CD4-positive, alpha-beta memory T cell (primary cell): Measurements from ENCODE around the gene DHX32. TPM values are rescaled to one million over a fixed set of nuclear protein-coding genes. Genes with fewer than 3 reads are reported as not detected.

Experiments used
- CTCF ChIA-PET: fragments of 350-600 bp; sonication (Branson Sonifier 250); formaldehyde crosslinking; loops from one replicate; lab custom pipeline; 2021; ENCODE audit warnings: inconsistent platforms; ENCODE audit not compliant: partially characterized antibody; lab: Charles Lee
- POLR2A ChIA-PET: fragments of 350-600 bp; sonication (Branson Sonifier 250); formaldehyde crosslinking; loops from one replicate; lab custom pipeline; 2021; ENCODE audit not compliant: partially characterized antibody; lab: Charles Lee
- DNase-seq, 5 donors: peaks; one replicate each; pipeline versions ENCODE4 v3.0.0 to v3.0.0-alpha.2; 2020 to 2022; ENCODE audit warnings: mixed read lengths in 1 of 5
- H3K27ac ChIP-seq: one replicate; pipeline ENCODE4 v1.7.0; 2013; ENCODE audit warnings: low read depth, low read length
- H3K27me3 ChIP-seq: 2 replicates; pipeline ENCODE4 v1.7.0; 2013; ENCODE audit warnings: mild to moderate bottlenecking, low read length, moderate library complexity; ENCODE audit not compliant: insufficient read depth
- H3K36me3 ChIP-seq: 2 replicates; pipeline ENCODE4 v1.7.0; 2013; ENCODE audit warnings: mild to moderate bottlenecking, low read length, moderate library complexity; ENCODE audit not compliant: insufficient read depth
- H3K4me1 ChIP-seq: 2 replicates; pipeline ENCODE4 v1.7.0; 2013; ENCODE audit warnings: mild to moderate bottlenecking, low read length, moderate library complexity; ENCODE audit not compliant: insufficient read depth
- H3K4me3 ChIP-seq, 2 donors: one replicate each; pipeline ENCODE4 v1.7.0; 2013; ENCODE audit warnings: low read length in 2 of 2, mild to moderate bottlenecking in 1 of 2
- H3K9me3 ChIP-seq, 2 donors: one replicate each; pipeline ENCODE4 v1.7.0; 2013; ENCODE audit warnings: low read length in 2 of 2, control low read depth in 1 of 2; ENCODE audit not compliant: control insufficient read depth in 1 of 2
- H3K27ac Mint-ChIP-seq, 7 donors: one replicate each; pipeline ENCODE4 v1.8.0; 2020 to 2021; ENCODE audit warnings: mixed read lengths in 7 of 7, mild to moderate bottlenecking in 6 of 7, inconsistent platforms in 3 of 7, moderate library complexity in 3 of 7
- H3K27me3 Mint-ChIP-seq, 2 donors: one replicate each; pipeline ENCODE4 v1.8.0; 2020 to 2021; ENCODE audit warnings: mixed read lengths in 2 of 2
- H3K36me3 Mint-ChIP-seq, 2 donors: one replicate each; pipeline ENCODE4 v1.8.0; 2020 to 2021; ENCODE audit warnings: mixed read lengths in 2 of 2, inconsistent platforms in 1 of 2, mild to moderate bottlenecking in 1 of 2
- H3K4me1 Mint-ChIP-seq, 4 donors: one replicate each; pipeline ENCODE4 v1.8.0; 2020 to 2021; ENCODE audit warnings: mixed read lengths in 4 of 4, mild to moderate bottlenecking in 1 of 4
- H3K4me3 Mint-ChIP-seq, 8 donors: one replicate each; pipeline ENCODE4 v1.8.0; 2020 to 2021; ENCODE audit warnings: mixed read lengths in 8 of 8, mild to moderate bottlenecking in 7 of 8, moderate library complexity in 6 of 8, inconsistent platforms in 3 of 8
- H3K9me3 Mint-ChIP-seq, 8 donors: one replicate each; pipeline ENCODE4 v1.8.0; 2020 to 2021; ENCODE audit warnings: mixed read lengths in 8 of 8, mild to moderate bottlenecking in 5 of 8, inconsistent platforms in 3 of 8, moderate library complexity in 1 of 8
- intact Hi-C: fragments of 100-400 bp; cut with micrococcal nuclease; formaldehyde crosslinking; loops from one replicate; pipeline ENCODE4 v1.15.1; 2023
- polyA plus RNA-seq, 2 donors: library from polyadenylated mRNA; unstranded; fragments of 300-500 nt; fragmentation: Illumina TruSeq; gene quantifications; one replicate each; pipeline ENCODE4 v1.2.3, GENCODE V29; 2021
- total RNA-seq, 2 experiments: library from RNA; stranded (reverse); gene quantifications; one replicate each; pipeline ENCODE4 v1.2.3, GENCODE V29; 2021

DHX32 gene
- total and polyA plus RNA-seq, 4 experiments from 2014 or later: 7.1 to 13.3 (median 8.9) TPM

DNA sequence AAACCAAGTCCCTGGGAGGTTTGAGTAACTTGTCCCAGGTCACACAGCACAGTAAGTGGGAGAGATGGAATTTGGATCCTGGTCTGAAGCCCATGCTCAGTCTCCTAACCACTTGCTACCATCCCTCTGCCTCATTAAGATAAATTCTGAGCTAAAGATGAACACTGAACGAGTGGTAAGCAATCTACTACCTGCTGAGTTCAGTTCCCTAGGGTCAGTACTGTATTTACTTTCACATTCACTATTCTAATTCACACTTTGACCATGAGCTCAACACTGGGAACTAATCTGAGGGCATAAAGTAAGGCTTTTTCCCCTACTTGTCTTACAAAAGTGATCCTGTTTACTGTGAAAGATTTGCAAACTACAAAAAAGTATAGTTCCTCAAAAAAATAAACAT is 60.4 kb downstream of the DHX32 start:
- Mint-ChIP-seq H3K36me3 (peaks cover 0 to 9% of the 10 kb centered on the region in 2 donors), H3K27me3 (no peaks in the 10 kb centered on the region), H3K27ac (peak overlapping the region in 1 of 7 donors; percentile 8), H3K9me3 (peaks cover 0 to 3% (median 0%) of the 10 kb centered on the region in 8 donors), H3K4me3 (peak overlapping the region in 4 of 8 donors; percentile 7 to 88 (median 77)), H3K4me1 (peaks cover 15 to 25% (median 17%) of the 10 kb centered on the region in 4 donors)
- Histone ChIP-seq H3K4me3 (no peak overlapping the region), H3K9me3 (no peaks in the 10 kb centered on the region), H3K27ac (no peak overlapping the region), H3K4me1 (peaks cover 30% of the 10 kb centered on the region), H3K36me3 (no peaks in the 10 kb centered on the region), H3K27me3 (no peaks in the 10 kb centered on the region)
- POLR2A ChIA-PET: no interaction called here
- intact Hi-C loops: loop anchor here (5.0 kb wide), 2 partner anchors 1018 to 1358 kb away; partner anchors contain the start of genes ABRAXAS2 and LHPP
- CTCF ChIA-PET: no interaction called here
- DNase-seq: no peak

DNA sequence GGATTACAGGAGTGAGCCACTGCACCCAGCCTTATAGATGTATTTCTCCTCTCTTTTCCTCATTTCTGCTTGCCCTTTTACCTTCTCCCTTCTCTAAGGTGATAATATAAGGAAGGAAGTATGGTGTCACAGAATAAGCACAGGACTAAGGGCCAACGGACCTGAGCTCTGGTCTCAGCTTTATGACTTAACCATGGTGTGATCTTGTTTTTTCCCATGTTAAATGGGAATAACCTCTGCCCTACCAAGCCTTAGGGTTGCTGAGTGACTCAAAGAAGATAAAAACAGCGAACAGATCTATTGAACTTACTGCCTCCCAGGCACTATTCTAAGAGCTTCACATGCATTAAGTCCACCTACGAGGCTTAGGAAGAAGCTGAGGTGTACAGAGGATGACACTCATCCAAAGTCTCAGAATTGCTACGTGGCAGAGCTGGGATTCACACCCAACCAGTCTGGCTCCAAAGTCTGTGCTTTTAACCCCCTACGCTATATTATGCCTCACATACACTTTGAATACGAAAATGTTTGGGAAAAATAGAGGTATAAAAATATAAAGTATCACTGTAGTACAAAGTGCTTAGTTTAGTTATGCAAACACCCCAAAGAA is 63.6 kb downstream of the DHX32 start:
- H3K4me3 ChIP-seq: no peak overlapping the region
- no peaks in the 10 kb centered on the region for H3K9me3 ChIP-seq
- H3K27me3 ChIP-seq: no peaks in the 10 kb centered on the region
- Mint-ChIP-seq H3K4me1 (peaks cover 14 to 25% (median 15%) of the 10 kb centered on the region in 4 donors), H3K9me3 (peaks cover 0 to 3% (median 0%) of the 10 kb centered on the region in 8 donors), H3K4me3 (no peak overlapping the region), H3K36me3 (peaks cover 23 to 36% of the 10 kb centered on the region in 2 donors), H3K27ac (no peak overlapping the region), H3K27me3 (no peaks in the 10 kb centered on the region)
- ChIA-PET POLR2A (no interaction called here), CTCF (interaction anchor here (1.5 kb wide), 1 partner anchor 10 kb away, joined by 3 read pairs; no protein-coding TSS in a partner anchor)
- H3K36me3 ChIP-seq: peaks cover 20% of the 10 kb centered on the region
- DNase-seq: no peak
- H3K4me1 ChIP-seq: peaks cover 10% of the 10 kb centered on the region
- intact Hi-C loops: no loop called here
- no peak overlapping the region for H3K27ac ChIP-seq

DNA sequence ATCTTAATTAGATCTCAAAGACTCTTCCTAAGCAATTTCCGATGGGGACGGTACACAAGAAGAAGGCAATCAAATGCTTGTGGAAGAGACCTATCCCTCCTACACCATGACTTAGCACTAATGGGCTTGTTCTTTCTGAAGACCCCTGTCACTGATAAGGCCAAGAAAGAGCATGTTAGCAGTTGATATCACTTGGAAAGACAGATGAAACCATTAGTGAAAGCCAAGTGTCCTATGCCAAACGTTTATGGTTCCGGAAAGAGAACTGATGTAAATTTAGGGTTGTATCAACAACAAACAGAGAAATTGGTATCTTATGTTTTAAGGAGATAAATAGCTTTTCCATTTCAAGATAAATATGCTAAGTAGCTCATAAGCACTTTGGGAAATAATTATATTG is 64.5 kb downstream of the DHX32 start:
- Mint-ChIP-seq H3K4me1 (peaks cover 8 to 17% (median 10%) of the 10 kb centered on the region in 4 donors), H3K27ac (no peak overlapping the region), H3K4me3 (no peak overlapping the region), H3K36me3 (peaks cover 23 to 37% of the 10 kb centered on the region in 2 donors), H3K9me3 (no peaks in the 10 kb centered on the region), H3K27me3 (no peaks in the 10 kb centered on the region)
- CTCF ChIA-PET: interaction anchor here (1.5 kb wide), 1 partner anchor 11 kb away, joined by 3 read pairs; no protein-coding TSS in a partner anchor
- no peak overlapping the region for H3K27ac ChIP-seq
- peaks cover 20% of the 10 kb centered on the region for H3K36me3 ChIP-seq
- POLR2A ChIA-PET: no interaction called here
- intact Hi-C loops: no loop called here
- no peaks in the 10 kb centered on the region for H3K9me3 ChIP-seq
- no peaks in the 10 kb centered on the region for H3K27me3 ChIP-seq
- H3K4me1 ChIP-seq: peaks cover 4% of the 10 kb centered on the region
- no peak for DNase-seq
- H3K4me3 ChIP-seq: no peak overlapping the region

DNA sequence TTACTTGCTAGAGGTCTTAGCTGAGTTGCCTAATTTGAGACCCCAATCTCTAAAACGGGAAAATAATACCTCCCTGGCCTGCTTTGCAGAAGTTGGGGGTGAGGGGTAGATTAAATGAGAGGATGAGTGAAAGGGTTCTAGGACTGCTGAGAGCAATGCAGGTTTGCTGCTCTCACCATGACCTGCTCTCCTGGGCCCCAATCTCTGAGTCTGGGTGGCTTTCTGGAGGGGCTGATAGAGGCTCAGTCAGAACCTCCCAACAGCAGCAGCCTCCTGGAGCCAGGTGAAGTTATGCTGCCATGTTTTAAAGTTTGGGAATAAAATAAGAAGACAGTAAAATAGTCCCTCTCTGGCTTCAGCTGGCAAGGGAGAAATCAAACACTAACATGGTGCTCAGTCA is 65.3 kb downstream of the DHX32 start:
- Histone ChIP-seq H3K27ac (no peak overlapping the region), H3K4me1 (no peaks in the 10 kb centered on the region), H3K4me3 (no peak overlapping the region), H3K27me3 (no peaks in the 10 kb centered on the region), H3K36me3 (peaks cover 20% of the 10 kb centered on the region), H3K9me3 (no peaks in the 10 kb centered on the region)
- H3K36me3 Mint-ChIP-seq: peaks cover 27 to 43% of the 10 kb centered on the region in 2 donors
- intact Hi-C loops: no loop called here
- H3K4me3 Mint-ChIP-seq: no peak overlapping the region
- no peak overlapping the region for H3K27ac Mint-ChIP-seq
- POLR2A ChIA-PET: no interaction called here
- no peaks in the 10 kb centered on the region for H3K9me3 Mint-ChIP-seq
- CTCF ChIA-PET: no interaction called here
- DNase-seq: no peak
- H3K27me3 Mint-ChIP-seq: no peaks in the 10 kb centered on the region
- H3K4me1 Mint-ChIP-seq: peaks cover 2 to 9% (median 4%) of the 10 kb centered on the region in 4 donors

DNA sequence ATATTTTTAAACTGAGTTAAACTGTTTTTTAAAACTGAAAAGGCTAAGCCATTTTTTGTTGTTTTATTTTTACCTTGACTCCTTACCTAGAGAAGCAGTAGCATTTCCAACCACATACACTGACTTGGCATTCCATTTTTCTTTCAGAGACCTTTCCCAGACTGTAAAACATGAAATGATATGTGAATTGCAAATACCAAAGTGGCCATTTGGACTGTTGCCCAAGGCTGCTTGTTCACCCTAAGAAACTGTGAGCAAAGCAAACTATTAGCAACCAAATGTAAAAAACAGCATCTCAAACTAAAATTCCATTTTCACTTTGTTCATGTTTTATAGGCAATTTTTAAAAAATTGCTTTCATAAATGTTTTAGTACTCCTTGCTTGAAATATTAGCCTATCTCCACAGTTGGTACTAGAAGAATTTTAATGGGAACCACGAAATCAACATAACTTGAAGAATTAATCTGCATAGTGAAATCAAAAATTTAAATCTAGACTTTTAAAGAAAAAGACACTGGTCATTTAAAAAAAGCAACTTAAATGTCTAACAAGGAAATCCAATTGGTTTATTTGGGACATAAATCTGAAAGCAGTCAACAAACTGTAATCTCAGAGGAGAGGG is 68.9 kb downstream of the DHX32 start:
- Mint-ChIP-seq H3K4me3 (no peak overlapping the region), H3K9me3 (no peaks in the 10 kb centered on the region), H3K27ac (peak overlapping the region in 1 of 7 donors; percentile 16), H3K27me3 (no peaks in the 10 kb centered on the region), H3K4me1 (peaks cover 0 to 2% (median 0%) of the 10 kb centered on the region in 4 donors), H3K36me3 (peaks cover 50 to 64% of the 10 kb centered on the region in 2 donors)
- H3K4me1 ChIP-seq: no peaks in the 10 kb centered on the region
- ChIA-PET CTCF (no interaction called here), POLR2A (no interaction called here)
- H3K36me3 ChIP-seq: peaks cover 26% of the 10 kb centered on the region
- H3K27ac ChIP-seq: no peak overlapping the region
- no peak overlapping the region for H3K4me3 ChIP-seq
- DNase-seq: no peak
- no peaks in the 10 kb centered on the region for H3K27me3 ChIP-seq
- intact Hi-C loops: no loop called here
- H3K9me3 ChIP-seq: no peaks in the 10 kb centered on the region

DNA sequence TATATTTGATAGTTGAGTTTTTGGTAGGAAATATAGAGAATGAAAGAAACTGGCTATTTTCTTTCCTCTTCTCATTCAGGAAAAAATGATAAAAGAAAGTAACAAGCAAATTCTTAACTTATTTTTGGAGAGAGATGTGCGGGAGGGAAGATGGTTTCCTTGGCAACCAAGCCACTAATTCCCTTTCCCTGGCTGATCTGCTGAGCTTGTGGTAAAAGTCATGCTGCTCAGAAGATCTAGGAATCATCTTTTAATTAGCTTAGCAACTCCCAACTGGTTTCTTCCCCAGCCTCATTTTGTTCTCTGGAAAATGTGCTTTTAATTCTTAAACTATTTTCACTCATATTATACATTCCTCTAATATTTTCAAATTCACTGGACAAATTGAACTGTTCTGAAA is 69.8 kb downstream of the DHX32 start:
- intact Hi-C loops: no loop called here

DNA sequence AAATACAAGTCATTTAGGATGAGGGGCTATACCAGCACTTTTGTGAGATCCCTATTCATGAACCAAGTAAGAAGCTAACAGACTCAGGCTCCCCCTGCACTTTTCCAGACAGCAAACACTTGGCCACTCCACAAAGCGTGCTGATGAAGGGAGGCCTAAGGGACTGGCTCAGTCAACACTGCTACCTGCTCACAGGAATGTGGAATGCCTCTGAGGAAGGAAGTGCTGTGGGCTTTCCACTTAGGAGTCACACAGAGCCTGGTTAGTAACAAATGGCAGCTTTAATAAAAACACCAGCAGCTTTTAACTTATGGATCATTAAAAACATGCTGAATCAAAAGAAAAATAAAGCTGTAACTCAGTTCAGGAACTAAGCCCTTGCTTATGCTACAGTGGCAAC is 73.0 kb downstream of the DHX32 start:
- H3K27ac Mint-ChIP-seq: no peak overlapping the region
- peaks cover 15% of the 10 kb centered on the region for H3K36me3 ChIP-seq
- no peaks in the 10 kb centered on the region for H3K27me3 ChIP-seq
- no peaks in the 10 kb centered on the region for H3K4me1 Mint-ChIP-seq
- CTCF ChIA-PET: interaction anchor here (0.8 kb wide), 1 partner anchor 15 kb away, joined by 3 read pairs; the partner anchor contains the start of gene UROS
- peaks cover 44 to 64% of the 10 kb centered on the region in 2 donors for H3K36me3 Mint-ChIP-seq
- no peaks in the 10 kb centered on the region for H3K27me3 Mint-ChIP-seq
- H3K4me1 ChIP-seq: no peaks in the 10 kb centered on the region
- POLR2A ChIA-PET: interaction anchor here (0.9 kb wide), 1 partner anchor 15 kb away, joined by 3 read pairs; the partner anchor contains the start of genes BCCIP and UROS
- no peak overlapping the region for H3K4me3 ChIP-seq
- H3K9me3 ChIP-seq: no peaks in the 10 kb centered on the region
- intact Hi-C loops: no loop called here
- no peak for DNase-seq
- H3K27ac ChIP-seq: no peak overlapping the region
- no peaks in the 10 kb centered on the region for H3K9me3 Mint-ChIP-seq
- no peak overlapping the region for H3K4me3 Mint-ChIP-seq

More for the DNA sequence above, 69.8 kb downstream of the DHX32 start:
- H3K9me3 Mint-ChIP-seq: no peaks in the 10 kb centered on the region
- no peak overlapping the region for H3K27ac Mint-ChIP-seq
- Histone ChIP-seq H3K36me3 (peaks cover 29% of the 10 kb centered on the region), H3K4me3 (no peak overlapping the region), H3K4me1 (no peaks in the 10 kb centered on the region), H3K9me3 (no peaks in the 10 kb centered on the region), H3K27me3 (no peaks in the 10 kb centered on the region), H3K27ac (no peak overlapping the region)
- H3K27me3 Mint-ChIP-seq: no peaks in the 10 kb centered on the region
- H3K4me1 Mint-ChIP-seq: no peaks in the 10 kb centered on the region
- no peak overlapping the region for H3K4me3 Mint-ChIP-seq
- CTCF ChIA-PET: no interaction called here
- no peak for DNase-seq
- POLR2A ChIA-PET: no interaction called here
- peaks cover 60 to 71% of the 10 kb centered on the region in 2 donors for H3K36me3 Mint-ChIP-seq
